HG02759 (cell line): ENCODE measurements around the gene ARHGAP33.
"Not testable (repeated sequence)": the region's sequence is repeated elsewhere in the genome, so short reads cannot be mapped to it uniquely, and the experiment has no call there.

Experiments used
- ATAC-seq: cut with Tn5 transposase; IDR thresholded peaks from one replicate; pipeline ENCODE4 v1.9.1; 2021; ENCODE audit warnings: mild to moderate bottlenecking, moderate library complexity; ENCODE audit not compliant: unreplicated experiment

Gene ARHGAP33

GRCh38 chr19:35790981-35791813 is 15.8 kb downstream of the ARHGAP33 start:
- no peak for ATAC-seq

- no peak for ATAC-seq
Measured at GRCh38 chr19:35791814-35792279, 16.5 kb downstream of the ARHGAP33 start.

GRCh38 chr19:35792312-35792711 is 16.9 kb downstream of the ARHGAP33 start:
- ATAC-seq: no peak

- ATAC-seq: no peak
Measured at GRCh38 chr19:35792888-35793287, 17.5 kb downstream of the ARHGAP33 start.

GRCh38 chr19:35793381-35794165 is 18.2 kb downstream of the ARHGAP33 start:
- ATAC-seq: no peak

GRCh38 chr19:35795564-35795963 is 20.2 kb downstream of the ARHGAP33 start:
- not testable (repeated sequence) for ATAC-seq

GRCh38 chr19:35796645-35797542 is 21.5 kb downstream of the ARHGAP33 start:
- no peak for ATAC-seq

GRCh38 chr19:35797663-35798062 is 22.3 kb downstream of the ARHGAP33 start:
- ATAC-seq: no peak

- no peak for ATAC-seq
Measured at GRCh38 chr19:35801828-35802227, 26.5 kb downstream of the ARHGAP33 start.

- ATAC-seq: no peak
Measured at GRCh38 chr19:35805526-35806102, 30.2 kb downstream of the ARHGAP33 start.

GRCh38 chr19:35806597-35806996 is 31.2 kb downstream of the ARHGAP33 start:
- no peak for ATAC-seq

GRCh38 chr19:35807633-35808032 is 32.3 kb downstream of the ARHGAP33 start:
- ATAC-seq: no peak

- no peak for ATAC-seq
Measured at GRCh38 chr19:35811317-35812219, 36.2 kb downstream of the ARHGAP33 start.

GRCh38 chr19:35812220-35813042 is 37.1 kb downstream of the ARHGAP33 start, which contains the start of gene PRODH2:
Gene PRODH2, minus strand, starts transcription at chr19:35812845. Its CDS starts 40 bp downstream, at chr19:35812805.
- ATAC-seq: no peak

- ATAC-seq: no peak
Measured at GRCh38 chr19:35813043-35813890, 37.9 kb downstream of the ARHGAP33 start.

GRCh38 chr19:35816262-35816661 is 40.9 kb downstream of the ARHGAP33 start:
- ATAC-seq: no peak

GRCh38 chr19:35816846-35817245 is 41.5 kb downstream of the ARHGAP33 start:
- no peak for ATAC-seq

- ATAC-seq: no peak
Measured at GRCh38 chr19:35818445-35818844, 43.1 kb downstream of the ARHGAP33 start.
